ENCODE data around the gene C2CD2.

DNA sequence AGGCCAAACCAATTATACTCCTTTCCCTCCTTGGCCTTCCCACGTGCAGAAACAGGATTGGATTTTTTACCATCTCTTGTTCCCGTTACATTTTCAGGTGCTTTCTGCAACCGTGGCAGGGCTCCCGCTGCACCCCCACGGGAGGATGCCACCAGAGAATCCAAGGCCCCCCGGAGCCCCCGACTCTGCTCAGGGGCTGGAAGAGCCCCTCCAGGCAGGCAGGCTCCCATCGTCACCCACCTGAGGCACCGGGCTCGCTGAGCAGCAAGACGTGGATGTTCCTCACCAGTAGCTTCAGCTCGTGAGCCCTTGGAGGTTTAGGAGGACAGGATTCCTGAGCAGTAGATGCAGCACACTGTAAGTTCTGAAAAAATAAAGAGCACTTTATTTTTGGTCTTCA lies 39.5 kb downstream of the C2CD2 start:
- no peak for TF ChIP-seq EZH2phosphoT487 (IDR thresholded peaks at IDR 0.05; ENCODE audit: borderline replicate concordance, low read depth, low read length)
- TF ChIP-seq, protein P1, sequence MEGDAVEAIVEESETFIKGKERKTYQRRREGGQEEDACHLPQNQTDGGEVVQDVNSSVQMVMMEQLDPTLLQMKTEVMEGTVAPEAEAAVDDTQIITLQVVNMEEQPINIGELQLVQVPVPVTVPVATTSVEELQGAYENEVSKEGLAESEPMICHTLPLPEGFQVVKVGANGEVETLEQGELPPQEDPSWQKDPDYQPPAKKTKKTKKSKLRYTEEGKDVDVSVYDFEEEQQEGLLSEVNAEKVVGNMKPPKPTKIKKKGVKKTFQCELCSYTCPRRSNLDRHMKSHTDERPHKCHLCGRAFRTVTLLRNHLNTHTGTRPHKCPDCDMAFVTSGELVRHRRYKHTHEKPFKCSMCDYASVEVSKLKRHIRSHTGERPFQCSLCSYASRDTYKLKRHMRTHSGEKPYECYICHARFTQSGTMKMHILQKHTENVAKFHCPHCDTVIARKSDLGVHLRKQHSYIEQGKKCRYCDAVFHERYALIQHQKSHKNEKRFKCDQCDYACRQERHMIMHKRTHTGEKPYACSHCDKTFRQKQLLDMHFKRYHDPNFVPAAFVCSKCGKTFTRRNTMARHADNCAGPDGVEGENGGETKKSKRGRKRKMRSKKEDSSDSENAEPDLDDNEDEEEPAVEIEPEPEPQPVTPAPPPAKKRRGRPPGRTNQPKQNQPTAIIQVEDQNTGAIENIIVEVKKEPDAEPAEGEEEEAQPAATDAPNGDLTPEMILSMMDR (conservative IDR thresholded peaks at IDR 0.05; ENCODE audit: low read length): no peak
